Stimulated activated CD8-positive, alpha-beta memory T cell treated with anti-CD3 and anti-CD28 coated beads, Interleukin-7, amount 100 ng/mL, for 1 hour (primary cell): ENCODE measurements around the gene AKAP6.

Experiments
- DNase-seq, 2 donors: peaks; one replicate each; pipeline ENCODE4 v3.0.0-alpha.2; 2020; ENCODE audit warnings: low read depth in 2 of 2

AKAP6 gene

DNA sequence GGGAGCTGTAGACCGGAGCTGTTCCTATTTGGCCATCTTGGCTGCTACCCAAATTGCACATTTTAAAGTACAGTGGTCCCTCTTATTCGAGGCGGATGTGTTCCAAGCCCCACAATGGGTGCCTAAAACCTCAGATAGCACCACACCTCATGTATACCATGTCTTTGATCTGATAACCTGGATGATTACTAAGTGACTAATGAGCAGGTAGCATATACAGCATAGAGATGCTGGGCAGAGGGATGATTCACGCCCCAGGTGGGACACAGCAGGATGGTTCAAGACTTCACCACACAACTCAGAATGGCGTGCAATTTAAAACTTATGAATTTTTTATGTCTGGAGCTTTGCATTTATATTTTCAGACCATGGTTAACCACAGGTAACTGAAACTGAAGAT is 255.0 kb downstream of the AKAP6 start:
- DNase-seq: no peak

- no peak for DNase-seq
Measured at GRCh38 chr14:32587461-32587860, 258.4 kb downstream of the AKAP6 start.

- no peak for DNase-seq
Measured at GRCh38 chr14:32588448-32589320, 259.6 kb downstream of the AKAP6 start.

GRCh38 chr14:32590157-32590556 is 261.1 kb downstream of the AKAP6 start:
- DNase-seq: no peak

- DNase-seq: no peak
Measured at GRCh38 chr14:32593290-32593942, 264.3 kb downstream of the AKAP6 start.

DNA sequence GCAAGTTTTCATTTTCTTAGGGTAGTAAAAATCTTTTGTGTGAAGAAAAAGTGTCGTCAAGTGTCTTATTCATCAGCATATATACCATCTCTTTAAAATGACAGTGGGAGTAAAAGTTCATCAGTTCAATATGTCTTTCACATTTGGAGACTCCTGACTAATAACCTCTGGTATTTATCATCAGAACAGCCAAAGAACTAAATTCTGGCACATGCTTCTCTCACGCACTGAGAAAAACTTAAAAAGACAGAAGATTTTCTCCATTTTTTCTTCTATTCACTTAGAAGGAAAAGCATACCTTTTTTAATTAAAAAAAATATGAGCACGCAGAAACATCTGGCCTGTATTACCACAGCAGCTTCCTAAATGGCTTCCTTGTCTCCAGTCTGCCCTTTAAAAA is 265.7 kb downstream of the AKAP6 start:
- no peak for DNase-seq

DNA sequence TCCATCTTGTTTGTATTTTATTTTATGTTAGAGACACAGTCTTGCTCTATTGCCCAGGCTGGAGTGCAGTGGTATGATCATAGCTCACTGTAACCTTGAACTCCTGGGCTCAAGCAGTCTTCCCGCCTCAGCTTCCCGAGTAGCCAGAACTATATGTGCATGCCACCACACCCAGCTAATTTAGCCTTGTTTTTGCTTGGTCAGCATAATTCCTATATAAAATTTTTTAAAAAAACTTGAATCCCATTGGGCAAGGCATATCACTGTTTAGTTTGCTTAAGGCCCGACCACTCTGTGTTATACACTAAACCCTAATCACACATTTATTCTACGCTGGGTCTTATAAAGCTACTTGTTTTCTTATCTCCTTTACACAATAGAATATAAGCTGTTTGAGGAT is 266.4 kb downstream of the AKAP6 start:
- no peak for DNase-seq

DNA sequence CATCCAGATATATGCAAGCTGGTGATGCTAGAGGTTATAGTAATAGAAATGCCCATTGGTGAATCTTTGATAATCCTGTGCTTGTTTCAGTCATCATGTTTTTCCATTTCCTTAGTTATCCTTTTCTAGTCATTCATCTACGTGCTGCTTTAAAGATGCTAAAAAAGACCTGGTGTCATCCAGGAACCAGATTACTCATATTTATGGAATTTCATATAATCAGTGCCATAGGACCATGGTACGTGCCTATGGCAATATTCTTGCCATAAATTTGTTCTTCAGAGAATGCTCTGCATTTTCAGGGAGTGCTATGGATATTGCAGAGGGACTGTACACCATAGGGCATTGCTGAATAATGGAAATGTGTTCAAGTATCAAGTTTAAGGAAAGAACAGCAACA is 267.3 kb downstream of the AKAP6 start:
- no peak for DNase-seq

GRCh38 chr14:32597771-32598170 is 268.7 kb downstream of the AKAP6 start:
- DNase-seq: no peak

DNA sequence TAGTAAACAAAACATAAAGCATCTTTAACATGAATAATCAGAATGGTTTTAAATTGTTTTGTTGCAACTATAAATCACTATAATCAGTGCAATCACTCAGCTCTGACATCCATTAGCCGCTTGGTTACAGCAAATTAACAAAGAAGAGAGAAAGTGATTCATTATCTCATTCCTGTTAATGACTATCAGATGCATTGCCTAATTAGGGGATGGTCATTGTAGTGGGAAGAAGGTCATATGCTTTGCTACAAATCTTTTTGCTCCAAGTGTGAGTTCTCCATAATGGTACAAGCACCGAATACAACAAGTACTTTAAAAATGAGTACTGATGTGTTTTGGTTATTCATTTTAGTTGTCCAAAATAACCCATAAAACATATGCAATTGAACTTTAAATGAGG is 272.0 kb downstream of the AKAP6 start:
- DNase-seq: no peak

- DNase-seq: no peak
Measured at GRCh38 chr14:32601906-32602305, 272.8 kb downstream of the AKAP6 start.

- DNase-seq: no peak
Measured at GRCh38 chr14:32602699-32603098, 273.6 kb downstream of the AKAP6 start.

DNA sequence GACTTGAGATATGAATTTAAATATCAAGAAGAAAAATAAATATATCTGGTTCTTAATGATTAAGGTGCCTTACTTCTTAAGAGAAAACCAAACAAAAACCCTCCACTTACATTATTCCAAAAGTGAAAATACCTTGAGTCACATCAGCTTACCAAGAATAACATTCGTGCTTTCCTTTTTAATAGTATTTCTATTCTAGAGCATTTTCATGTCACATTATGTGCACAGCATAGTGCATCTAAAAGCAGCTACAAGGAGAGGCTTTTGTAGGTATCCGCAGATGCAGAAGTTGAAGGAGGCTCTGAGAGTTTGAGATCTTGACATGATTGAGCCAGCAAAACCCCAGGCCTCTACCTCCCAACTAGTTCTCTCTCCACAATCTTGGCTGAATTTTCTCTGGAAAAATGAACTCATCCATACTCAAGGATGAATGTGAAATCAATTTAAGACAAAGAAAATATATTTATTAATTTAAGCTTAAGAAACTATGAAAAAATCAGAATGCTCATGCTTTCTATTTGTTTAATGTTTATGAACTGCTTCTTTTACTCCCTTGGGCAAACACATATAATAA is 275.0 kb downstream of the AKAP6 start:
- DNase-seq: no peak

DNA sequence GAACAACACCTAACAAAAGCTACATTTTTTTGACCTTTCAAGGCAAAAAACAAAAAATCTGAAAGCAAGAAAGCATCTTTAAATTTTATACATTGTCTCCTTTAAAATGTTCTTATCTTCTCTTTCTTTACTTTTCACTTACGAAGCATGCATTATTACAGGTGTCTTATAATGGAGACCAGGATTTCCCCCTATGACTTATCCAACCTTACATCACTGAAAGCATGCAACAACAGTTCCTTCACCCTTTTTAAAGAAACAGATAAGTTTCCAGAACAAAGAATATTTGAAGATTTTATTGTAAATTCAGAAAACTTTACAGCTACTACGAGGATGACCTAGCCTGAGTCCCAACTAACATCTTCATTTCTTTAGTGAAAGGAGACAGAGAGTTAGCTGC is 277.2 kb downstream of the AKAP6 start:
- no peak for DNase-seq

GRCh38 chr14:32607399-32607798 is 278.3 kb downstream of the AKAP6 start:
- DNase-seq: no peak

GRCh38 chr14:32608857-32609256 is 279.8 kb downstream of the AKAP6 start:
- no peak for DNase-seq

DNA sequence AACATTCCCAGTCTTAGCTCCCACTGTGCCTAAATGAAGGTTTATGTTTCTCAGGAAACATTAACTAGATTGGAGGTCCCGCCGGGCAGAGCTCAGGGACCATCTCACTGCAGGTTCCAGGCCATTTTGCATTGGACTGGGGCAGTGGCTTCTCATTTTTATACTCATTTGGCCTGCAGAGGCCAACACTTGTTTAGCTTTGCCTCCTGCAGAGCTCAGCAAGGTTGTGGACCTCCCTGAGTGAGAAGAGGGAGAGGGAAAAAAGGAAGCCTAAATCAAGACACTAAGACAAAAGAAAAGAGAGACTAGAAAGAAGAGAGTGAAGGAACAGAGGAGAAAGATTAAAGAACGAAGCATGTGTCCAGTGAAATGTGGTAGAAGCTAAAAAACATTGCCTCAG is 280.3 kb downstream of the AKAP6 start:
- no peak for DNase-seq

GRCh38 chr14:32611752-32612151 is 282.7 kb downstream of the AKAP6 start:
- no peak for DNase-seq

- no peak for DNase-seq
Measured at GRCh38 chr14:32618991-32619390, 289.9 kb downstream of the AKAP6 start.

DNA sequence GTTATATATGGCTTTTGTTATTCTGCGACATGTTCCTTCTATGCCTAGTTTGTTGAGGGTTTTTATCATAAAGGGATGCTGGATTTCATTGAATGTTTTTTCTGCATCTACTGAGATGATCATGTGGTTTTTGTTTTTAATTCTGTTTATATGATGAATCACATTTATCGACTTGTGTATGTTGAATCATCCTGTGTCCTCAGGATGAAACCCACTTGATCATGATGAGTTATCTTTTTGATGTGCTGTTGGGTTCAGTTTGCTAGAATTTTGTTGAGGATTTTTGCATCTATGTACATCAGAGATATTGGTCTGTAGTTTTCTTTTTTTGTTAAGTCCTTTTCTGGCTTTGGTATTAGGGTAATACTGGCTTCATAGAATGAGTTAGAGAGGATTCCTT is 291.2 kb downstream of the AKAP6 start:
- DNase-seq: no peak

GRCh38 chr14:32620724-32621123 is 291.6 kb downstream of the AKAP6 start:
- DNase-seq: no peak

- DNase-seq: no peak
Measured at GRCh38 chr14:32621585-32621984, 292.5 kb downstream of the AKAP6 start.

GRCh38 chr14:32622742-32623141 is 293.6 kb downstream of the AKAP6 start:
- no peak for DNase-seq
